GM21515 (cell line): Measurements from ENCODE around the gene RING1.

Source experiments
- ATAC-seq: cut with Tn5 transposase; IDR thresholded peaks from one replicate; pipeline ENCODE4 v1.9.1; 2021; ENCODE audit not compliant: unreplicated experiment

The RING1 gene

DNA sequence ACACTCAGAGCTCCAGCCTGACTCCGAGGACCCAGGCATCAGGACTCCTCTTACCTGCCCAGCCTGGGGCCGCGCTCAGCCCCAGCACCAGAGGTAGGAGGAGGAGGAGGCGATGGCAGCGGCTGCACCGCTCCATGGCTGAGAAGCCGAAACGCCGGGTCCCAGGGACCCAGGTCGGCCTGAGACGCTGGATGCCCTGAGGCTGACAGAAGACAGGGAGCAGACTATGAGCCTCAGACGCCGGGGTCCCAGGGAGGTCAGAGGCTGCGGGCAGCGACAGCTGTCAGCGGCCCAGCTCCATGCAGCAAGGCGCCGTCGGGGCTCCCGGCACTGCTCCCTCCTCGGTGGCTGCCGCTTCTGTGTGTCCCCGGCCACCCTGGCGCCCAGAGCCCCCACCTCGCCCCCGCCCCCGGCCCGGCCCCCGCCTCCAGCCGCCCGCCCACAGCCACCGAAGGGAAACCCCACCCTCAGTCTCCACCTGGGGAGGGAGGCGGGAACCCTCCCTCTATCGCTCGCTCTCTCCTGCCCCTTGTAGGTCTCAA lies 16.1 kb upstream of the RING1 start, which contains the start of gene COL11A2:
Gene COL11A2, minus strand, starts transcription at position 363 of the 542 bp plus-strand sequence. Its CDS starts 227 bp downstream, at position 136.
- ATAC-seq, result no peak

DNA sequence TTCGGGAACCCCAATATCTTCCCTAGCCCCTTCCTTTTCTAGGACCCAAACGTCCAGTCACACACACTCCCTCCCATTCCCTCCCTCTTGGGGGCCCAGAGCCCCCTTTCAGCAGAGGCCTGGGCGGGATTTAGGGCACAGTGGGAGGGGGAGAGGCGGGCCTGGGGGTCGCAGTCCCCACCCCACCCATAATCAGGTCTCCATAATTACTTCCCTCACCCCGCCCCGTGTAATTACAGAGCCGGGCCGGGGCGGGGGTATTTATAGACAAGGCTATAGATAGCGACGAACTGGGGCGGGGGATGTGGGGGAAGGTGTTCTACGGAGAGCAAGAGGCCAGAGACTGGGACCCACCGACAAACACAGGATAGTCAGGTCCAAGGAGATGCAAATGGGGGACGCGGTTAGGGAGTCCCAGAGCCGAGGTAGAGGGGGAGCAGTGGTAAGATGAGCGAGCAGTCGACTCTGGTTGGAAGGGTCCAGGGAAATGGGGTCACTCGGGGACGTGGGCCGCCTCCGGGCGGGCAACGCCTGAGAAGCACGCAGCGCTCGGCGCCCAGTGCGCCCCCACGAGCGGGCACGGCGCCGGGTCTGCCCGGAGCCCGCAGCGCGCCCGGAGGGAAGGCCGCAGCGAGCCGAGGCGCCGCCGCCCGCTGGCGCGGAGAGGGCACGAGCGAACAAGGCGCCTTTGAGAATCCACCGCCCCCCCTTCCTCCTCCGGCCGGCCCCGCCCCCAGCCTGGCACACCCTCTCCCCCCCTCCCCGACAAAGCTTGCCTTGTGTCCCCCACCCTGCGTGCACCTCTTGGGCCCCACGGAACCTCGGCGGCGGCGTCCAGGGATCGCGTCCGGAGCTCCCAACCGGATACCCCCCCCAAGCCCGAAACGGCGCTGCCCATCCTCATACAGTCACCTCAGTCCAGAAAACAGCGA lies 15.4 kb upstream of the RING1 start:
- no peak for ATAC-seq

DNA sequence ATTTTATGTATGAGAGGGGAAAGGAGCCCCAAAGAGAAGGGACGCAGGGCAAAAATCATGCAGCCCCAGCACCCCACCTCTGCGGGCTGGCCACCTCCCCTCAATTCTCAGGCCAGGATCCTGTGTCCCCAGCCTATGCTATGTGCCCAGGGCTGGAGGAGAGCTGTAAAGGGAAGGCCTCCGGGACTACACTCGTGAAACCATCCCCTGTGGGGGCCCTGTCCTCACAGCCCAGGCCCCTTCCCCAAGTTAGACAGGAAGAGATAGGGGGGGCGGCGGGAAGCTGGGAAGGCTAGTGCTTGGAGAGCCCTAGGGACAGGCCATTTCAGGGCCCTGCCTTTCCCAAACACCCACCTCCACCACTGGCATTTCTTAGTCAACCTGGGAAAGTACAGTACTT lies 14.7 kb upstream of the RING1 start:
- no peak for ATAC-seq

DNA sequence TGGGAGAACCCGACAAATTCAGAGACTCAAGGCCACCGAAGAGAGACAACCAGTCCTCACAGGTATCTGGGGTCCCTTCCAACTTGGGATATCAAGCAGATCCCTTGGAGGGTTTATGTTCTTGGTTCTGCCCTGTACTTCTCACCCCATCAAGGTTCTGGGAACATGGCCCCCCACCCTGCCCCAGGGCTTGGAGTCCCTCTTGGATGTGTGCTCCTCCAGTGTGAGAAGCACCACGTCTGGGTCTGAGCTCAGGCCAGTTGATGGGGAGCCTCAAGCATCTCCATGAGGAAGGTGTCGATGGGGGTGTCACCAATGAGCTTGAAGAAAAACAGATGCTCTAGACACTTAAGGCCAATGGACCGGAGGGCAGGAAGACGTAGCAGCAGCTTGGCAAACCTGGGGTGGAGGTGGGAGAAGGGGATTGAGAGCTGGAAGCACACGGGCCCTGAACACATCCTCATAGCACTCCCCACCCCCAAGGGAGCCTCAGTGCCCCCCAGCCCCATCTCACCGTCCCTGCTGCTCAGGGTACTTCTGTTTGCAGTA lies 13.8 kb upstream of the RING1 start:
- no peak for ATAC-seq

DNA sequence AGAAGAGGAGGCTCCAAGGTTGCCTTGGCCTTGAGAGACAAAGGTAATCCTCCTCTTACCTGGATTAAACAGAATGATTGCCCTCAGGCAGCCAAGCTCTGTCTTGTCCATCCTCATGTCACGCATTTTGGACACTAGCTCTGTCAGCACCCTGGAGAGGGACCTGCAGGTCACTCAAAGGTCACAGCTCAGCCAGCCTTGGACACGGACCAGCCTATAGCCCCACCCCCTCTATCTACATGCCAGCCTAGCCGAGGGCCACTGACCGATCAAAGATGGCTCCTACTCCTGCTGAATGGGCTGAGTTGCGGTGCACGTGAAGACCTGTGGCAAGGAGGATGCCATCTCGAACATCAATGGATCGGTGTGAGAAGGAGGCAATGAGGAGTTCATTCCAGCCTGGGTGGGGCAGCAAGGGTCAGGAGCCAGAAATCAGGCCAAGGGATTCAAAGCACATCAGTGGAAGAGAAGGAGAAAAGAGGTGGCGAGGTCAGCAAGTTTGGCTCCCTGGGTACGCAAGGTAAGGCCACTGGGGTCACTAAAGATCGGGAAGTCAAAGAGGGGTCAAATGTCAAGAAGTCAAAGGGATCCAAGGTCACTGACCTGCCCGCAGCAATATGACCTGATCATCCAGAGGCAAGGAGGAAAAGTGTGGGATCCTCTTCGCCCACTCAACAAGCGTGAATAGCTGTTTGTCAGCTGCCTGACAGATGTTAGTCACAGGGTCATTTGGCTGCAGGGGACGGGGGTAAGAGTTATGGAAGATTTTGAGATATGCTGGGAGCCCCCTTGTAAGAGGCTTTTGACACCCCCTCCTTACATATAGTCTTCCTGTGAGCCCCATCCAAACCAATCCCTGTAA lies 12.8 kb upstream of the RING1 start:
- no peak for ATAC-seq

DNA sequence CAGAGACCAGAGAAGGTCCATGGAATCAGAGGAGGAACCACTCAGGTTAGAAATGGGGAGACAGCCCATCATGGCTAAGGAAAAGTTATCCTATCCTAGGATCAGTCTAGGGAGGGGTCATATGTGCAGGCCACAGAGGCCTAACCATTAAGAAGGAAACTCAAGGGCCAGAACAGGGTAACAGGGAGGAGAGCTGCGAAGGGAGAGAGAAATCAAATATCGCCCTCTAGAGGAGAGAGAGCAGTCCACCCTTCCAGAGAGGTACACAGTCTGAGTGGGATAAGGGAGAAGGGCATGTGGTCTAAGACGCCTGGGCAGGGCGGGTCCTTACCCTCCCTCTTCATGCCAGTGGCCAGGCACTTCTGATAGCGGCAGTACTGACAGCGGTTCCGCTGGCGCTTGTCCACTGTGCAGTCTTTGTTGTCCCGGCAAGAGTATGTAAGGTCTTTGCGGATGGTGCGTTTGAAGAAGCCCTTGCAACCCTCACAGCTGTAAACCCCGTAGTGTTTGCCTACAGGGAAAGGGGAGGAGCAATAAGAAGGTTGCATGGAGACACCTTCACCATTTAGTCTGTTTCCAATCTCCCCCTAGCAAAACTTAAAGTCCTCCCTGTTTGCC lies 10.8 kb upstream of the RING1 start:
- no peak for ATAC-seq

DNA sequence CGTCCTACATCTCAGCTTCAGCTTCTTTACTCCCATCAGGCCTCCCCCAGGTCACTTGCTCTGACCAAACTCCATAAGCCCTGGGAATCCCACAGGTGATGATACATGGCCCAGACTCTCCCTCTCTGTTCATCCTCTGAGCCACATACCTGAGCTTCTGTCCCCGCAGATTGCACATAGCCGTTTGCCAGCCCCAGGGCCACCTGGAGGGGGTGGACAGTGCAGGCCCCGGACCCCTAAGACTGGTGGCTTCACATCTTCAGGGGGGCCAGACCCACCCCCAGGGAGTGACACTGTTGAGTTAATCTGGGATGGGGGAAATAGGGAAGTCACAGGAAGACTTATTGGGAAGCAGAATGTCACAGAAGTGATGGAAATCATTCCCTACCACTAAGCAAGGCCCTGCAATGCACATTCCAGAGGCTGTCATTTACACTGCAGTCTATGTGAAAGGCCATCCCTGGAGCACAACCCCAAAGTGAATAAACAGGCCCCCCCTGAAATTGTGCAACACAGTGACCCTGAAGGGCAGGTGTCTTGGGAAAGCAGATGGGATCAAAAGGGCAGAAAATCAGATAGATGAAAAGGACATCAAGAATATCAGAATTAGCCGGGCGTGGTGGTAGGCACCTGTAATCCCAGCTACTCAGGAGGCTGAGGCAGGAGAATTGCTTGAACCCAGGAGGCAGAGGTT lies 10.0 kb upstream of the RING1 start:
- no peak for ATAC-seq

DNA sequence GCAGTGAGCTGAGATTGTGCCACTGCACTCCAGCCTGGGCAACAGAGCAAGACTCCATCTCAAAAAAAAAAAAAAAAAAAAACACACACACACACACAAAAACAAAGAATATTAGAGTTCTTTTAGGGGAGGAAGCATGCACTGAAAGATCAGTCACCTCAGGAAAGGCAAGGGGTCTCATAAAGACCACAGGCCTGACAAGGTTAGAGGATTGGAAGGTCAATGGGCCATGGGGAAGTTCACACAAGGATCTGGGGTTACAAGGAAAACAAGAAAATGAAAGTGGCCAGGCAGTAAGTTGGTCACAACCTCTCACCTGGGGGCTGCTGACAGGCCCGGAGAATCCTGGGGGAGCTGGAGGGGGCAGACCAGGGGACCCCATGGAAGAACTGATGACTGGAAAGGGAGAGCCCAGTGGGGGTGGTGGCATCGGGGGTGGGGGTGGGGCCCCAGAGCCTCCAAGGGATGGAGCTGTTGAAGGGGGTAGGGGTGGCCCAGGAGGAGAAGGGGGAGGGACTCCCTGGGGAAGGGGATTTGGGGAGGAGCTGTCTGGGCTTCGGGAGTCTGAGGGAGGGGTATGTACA lies 9.4 kb upstream of the RING1 start:
- no peak for ATAC-seq

DNA sequence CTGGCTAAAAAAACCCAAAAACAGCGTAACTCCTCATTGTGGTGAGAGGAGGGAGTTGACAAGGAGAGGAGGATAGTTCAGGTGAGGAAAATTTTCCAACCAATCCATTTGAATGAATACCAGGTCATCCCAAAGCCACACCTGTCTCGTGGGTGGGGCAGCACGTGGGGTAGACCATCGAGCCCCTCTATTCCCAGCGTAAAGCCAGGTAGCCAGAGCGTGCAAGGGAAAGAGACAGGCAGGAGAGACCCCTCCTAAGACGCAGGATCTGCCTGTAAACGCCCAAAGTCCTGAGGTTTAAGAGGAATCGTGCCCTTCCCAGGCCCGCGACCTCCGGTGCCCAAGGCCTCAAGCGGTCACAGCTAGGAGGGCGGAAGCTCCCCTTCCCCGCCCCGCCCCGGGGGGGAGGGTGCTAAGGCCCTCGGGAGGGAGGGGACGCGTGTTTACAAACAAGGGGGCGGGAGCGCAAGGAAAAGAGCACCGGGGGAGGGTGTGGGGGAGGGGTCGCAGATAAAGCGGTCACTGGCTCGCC lies 8.5 kb upstream of the RING1 start:
- ATAC-seq, result peak; percentile 6

DNA sequence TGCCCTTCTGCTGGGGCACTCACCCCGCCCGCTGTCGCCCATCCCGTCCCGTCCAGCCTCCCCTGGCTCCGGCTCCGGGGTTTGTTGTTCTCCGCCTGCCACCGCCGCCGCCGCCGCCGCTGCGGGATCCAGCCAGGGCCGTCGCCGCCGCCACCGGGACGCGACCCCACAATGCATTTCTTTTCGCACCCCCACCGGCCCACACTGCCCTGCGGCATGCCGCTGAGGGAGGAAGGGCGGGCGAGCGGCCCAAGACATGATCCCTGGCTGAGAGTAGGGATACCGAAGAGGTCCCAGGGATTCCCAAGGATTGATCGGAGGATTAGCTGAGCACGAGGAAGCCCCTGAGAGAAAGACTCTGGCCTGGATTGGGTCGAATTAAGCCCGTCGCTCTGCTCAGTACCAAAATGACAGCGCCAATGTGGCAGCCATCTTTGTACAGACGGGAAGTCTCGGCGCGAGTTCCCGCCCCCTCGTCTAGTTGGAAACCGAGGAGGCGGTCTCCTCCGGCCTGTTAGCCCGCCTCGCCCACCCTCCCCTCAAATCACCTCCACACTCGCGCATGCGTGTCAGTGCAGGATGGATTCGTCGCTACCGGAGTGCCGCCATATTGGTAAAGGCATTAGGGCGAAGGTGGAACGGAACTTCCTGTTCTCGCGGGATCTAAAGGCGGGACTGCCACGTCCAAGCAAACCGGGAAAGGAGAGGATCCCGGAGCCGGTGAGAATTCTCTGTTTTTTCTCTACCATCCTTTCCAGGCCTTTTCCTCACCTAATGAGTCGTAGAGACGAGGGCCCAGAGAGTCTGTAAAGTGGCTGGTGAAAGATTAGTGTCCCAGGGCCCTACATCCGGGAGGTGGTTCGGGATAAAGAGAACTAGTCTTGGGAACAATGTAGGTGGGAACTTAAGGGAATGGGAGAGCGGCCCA lies 7.8 kb upstream of the RING1 start, which contains the start of the genes RXRB and SLC39A7:
Gene RXRB, minus strand, starts transcription at position 447 of the 928 bp plus-strand sequence. Its CDS starts 189 bp downstream, at position 258.
Gene SLC39A7, plus strand, starts transcription at position 649 of the 928 bp plus-strand sequence. CDS start 379 bp downstream, outside the sequence.
- peak; percentile 54 for ATAC-seq

DNA sequence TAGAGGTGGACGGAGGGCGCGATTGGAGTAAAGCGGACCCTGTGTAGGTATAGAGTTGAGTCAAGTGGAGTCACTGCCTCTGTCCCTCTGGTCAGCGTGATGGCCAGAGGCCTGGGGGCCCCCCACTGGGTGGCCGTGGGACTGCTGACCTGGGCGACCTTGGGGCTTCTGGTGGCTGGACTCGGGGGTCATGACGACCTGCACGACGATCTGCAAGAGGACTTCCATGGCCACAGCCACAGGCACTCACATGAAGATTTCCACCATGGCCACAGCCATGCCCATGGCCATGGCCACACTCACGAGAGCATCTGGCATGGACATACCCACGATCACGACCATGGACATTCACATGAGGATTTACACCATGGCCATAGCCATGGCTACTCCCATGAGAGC lies 7.2 kb upstream of the RING1 start:
- peak; percentile 1 for ATAC-seq

DNA sequence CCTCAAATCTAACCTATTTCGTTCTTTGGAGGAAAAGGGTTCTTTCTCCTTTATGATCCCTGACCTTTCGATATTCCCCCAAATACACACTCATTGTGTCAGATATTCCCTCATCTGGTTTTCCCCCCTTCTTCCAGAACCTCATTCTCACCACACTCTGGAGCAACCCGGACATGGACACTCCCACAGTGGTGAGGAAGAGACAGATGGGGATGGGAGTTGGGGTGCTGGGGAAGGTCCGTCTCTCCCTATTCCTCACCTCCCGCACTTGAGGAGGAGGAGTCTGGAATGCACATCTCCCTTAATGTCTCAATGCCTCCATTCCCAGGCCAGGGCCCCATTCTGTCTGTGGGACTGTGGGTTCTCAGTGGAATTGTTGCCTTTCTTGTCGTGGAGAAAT lies 6.4 kb upstream of the RING1 start:
- no peak for ATAC-seq

DNA sequence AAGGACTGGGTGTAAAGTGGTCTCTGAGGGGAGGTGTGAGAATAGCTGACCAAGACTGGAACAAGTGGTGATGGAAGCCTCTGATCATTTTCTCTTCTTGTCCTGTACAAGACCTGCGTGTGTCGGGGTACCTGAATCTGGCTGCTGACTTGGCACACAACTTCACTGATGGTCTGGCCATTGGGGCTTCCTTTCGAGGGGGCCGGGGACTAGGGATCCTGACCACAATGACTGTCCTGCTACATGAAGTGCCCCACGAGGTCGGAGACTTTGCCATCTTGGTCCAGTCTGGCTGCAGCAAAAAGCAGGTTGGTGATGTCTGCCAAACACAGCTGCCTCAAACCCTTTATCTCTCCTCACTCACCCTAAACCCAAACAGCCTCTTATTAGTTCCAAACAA lies 5.5 kb upstream of the RING1 start:
- no peak for ATAC-seq

DNA sequence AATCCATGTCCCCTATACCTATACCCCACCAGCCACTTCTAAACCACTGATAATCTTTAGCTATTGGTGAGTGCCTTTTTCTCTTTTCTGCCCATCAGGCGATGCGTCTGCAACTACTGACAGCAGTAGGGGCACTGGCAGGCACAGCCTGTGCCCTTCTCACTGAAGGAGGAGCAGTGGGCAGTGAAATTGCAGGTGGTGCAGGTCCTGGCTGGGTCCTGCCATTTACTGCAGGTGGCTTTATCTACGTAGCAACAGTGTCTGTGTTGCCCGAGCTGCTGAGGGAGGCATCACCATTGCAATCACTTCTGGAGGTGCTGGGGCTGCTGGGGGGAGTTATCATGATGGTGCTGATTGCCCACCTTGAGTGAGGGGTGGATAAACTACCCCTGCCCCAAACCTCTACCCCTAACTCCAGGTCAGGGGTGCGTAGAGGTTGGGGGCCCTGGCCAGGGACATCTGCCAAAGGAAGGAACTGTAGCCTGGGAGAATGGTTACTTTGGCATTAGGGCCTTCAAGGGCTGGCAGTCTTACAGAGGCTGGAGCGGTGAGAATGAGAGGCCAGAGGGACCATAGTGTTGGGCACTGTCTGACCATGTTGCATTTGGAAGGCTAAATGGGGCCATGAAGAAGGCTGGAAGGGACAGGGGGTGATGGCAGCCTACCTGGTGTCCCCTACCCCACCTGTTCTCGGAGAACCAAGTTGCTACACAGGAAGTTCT lies 4.7 kb upstream of the RING1 start:
- ATAC-seq, result no peak

DNA sequence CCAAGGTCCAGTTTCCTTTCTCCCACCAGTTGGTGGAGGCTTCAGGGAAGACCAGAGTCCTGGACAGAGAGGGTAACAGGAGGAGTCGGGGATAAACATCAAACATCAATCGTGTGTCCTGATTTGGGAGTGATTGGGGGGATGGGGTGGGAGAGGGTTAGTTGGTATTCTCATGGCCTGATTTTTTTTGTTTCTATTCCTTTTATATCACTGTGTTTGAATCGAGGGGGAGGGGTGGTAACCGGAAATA lies 4.2 kb upstream of the RING1 start:
- no peak for ATAC-seq

DNA sequence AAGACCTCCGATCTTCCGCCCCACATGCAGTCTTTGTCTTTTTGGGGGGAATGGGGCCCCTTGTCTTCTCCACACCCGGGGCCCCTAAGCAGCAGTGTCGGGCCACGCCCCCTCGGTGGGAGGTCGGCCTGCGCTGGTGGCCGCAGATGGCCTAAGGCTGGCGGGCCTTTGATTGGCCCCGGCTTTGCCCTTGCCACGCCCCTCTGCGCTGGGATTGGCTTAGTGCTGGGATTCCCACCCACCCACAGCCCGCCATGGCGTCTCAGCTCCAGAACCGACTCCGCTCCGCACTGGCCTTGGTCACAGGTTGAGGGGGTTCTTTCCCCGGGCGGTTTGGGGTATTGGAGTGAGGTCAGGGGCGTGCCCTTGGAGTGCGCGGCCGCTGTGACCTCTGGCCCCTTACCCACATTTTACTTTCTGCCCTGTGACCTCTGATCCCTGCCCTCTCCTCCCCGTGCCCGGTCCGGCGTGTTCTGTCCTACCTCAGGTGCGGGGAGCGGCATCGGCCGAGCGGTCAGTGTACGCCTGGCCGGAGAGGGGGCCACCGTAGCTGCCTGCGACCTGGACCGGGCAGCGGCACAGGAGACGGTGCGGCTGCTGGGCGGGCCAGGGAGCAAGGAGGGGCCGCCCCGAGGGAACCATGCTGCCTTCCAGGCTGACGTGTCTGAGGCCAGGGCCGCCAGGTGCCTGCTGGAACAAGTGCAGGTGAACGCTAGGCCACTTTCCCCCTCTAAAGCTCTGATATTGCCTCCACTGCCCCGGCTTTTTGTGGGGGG lies 3.7 kb upstream of the RING1 start, which contains the start of gene HSD17B8:
Gene HSD17B8, plus strand, starts transcription at position 241 of the 776 bp plus-strand sequence. Its CDS starts 14 bp downstream, at position 255.
- peak; percentile 42 for ATAC-seq
